GM04503 (cell line): ENCODE results near the gene DHX36.

Experiments
- DNase-seq: peaks from one replicate; pipeline ENCODE4 v3.0.0-alpha.2; 2012; ENCODE audit warnings: low read depth

The DHX36 gene

GRCh38 chr3:154280161-154280560, 44.1 kb downstream of the DHX36 start:
- no peak for DNase-seq

GRCh38 chr3:154275965-154276364, 48.3 kb downstream of the DHX36 start:
- DNase-seq: no peak

GRCh38 chr3:154275292-154275691, 49.0 kb downstream of the DHX36 start:
- no peak for DNase-seq

- DNase-seq: no peak
Observed at GRCh38 chr3:154274348-154274747, 49.9 kb downstream of the DHX36 start.

GRCh38 chr3:154273381-154273780, 50.9 kb downstream of the DHX36 start:
- no peak for DNase-seq

GRCh38 chr3:154254527-154254926, 69.8 kb downstream of the DHX36 start:
- no peak for DNase-seq

- DNase-seq: peak; percentile 29
Observed at GRCh38 chr3:154252759-154253638, 71.3 kb downstream of the DHX36 start.

GRCh38 chr3:154251610-154252009, 72.7 kb downstream of the DHX36 start:
- no peak for DNase-seq

GRCh38 chr3:154250291-154250690, 74.0 kb downstream of the DHX36 start:
- DNase-seq: no peak

GRCh38 chr3:154247806-154248415, 76.4 kb downstream of the DHX36 start:
- DNase-seq: no peak

- DNase-seq: no peak
Observed at GRCh38 chr3:154244644-154245043, 79.6 kb downstream of the DHX36 start.

GRCh38 chr3:154243353-154243752, 80.9 kb downstream of the DHX36 start:
- peak; percentile 13 for DNase-seq

- no peak for DNase-seq
Observed at GRCh38 chr3:154242766-154243165, 81.5 kb downstream of the DHX36 start.

- no peak for DNase-seq
Observed at GRCh38 chr3:154241496-154241895, 82.8 kb downstream of the DHX36 start.

GRCh38 chr3:154240235-154240634, 84.1 kb downstream of the DHX36 start:
- no peak for DNase-seq

- DNase-seq: no peak
Observed at GRCh38 chr3:154236331-154236730, 88.0 kb downstream of the DHX36 start.

- DNase-seq: no peak
Observed at GRCh38 chr3:154235330-154235729, 89.0 kb downstream of the DHX36 start.

GRCh38 chr3:154229217-154229590, 95.1 kb downstream of the DHX36 start:
- DNase-seq: no peak

GRCh38 chr3:154228561-154229216, 95.6 kb downstream of the DHX36 start:
- no peak for DNase-seq

GRCh38 chr3:154227531-154227930, 96.8 kb downstream of the DHX36 start:
- DNase-seq: no peak

GRCh38 chr3:154225536-154225935, 98.8 kb downstream of the DHX36 start:
- no peak for DNase-seq

- no peak for DNase-seq
Observed at GRCh38 chr3:154224866-154225265, 99.4 kb downstream of the DHX36 start.

- DNase-seq: no peak
Observed at GRCh38 chr3:154224366-154224765, 99.9 kb downstream of the DHX36 start.
